Measurements from ENCODE around the gene FGF2. TPM values are rescaled to one million over a fixed set of nuclear protein-coding genes. Genes with fewer than 3 reads are reported as not detected.

Gene FGF2
- total RNA-seq, 1 experiment from 2014 or later = 13.0 TPM

- intact Hi-C loops (cut with micrococcal nuclease; ENCODE audit: unreplicated experiment) = loop anchor here (5.0 to 10.0 kb wide), 2 partner anchors 174 to 319 kb away; no protein-coding TSS in a partner anchor
- no peak overlapping the region for H3K27ac ChIP-seq (ENCODE audit: low read depth, low read length, poor library complexity, severe bottlenecking)
- POLR2A ChIA-PET (ENCODE audit: low non-redundant PET) = no interaction called here
- TSS peak; percentile 51 for BruUV-seq (replicated peaks)
- TF ChIP-seq CTCF (conservative IDR thresholded peaks at IDR 0.05; ENCODE audit: low read depth, low read length) = no peak
- TF ChIP-seq EZH2 (IDR thresholded peaks at IDR 0.05; ENCODE audit: borderline replicate concordance, low read depth, low read length, poor library complexity, severe bottlenecking) = no peak
- DNase-seq (ENCODE audit: low spot score) = no peak
- peaks cover 15% of the 10 kb centered on the region for H3K4me1 ChIP-seq (ENCODE audit: insufficient read depth, low read length, poor library complexity, severe bottlenecking)
- no peaks in the 10 kb centered on the region for H3K9me3 ChIP-seq (ENCODE audit: low read depth, low read length, poor library complexity, severe bottlenecking)
- no peaks in the 10 kb centered on the region for H3K36me3 ChIP-seq (ENCODE audit: insufficient read depth, low read length, poor library complexity, severe bottlenecking)
- no peaks in the 10 kb centered on the region for H3K27me3 ChIP-seq (replicated peaks; ENCODE audit: insufficient read depth, low read depth, low read length, poor library complexity)
- peak overlapping the region; percentile 71 for H3K4me3 ChIP-seq (ENCODE audit: low read depth, low read length, poor library complexity, severe bottlenecking)
- CTCF ChIA-PET = no interaction called here
Measured at GRCh38 chr4:122921300-122921699, 94.7 kb downstream of the FGF2 start.

- no TSS peak for BruUV-seq (replicated peaks)
- TF ChIP-seq EZH2 (IDR thresholded peaks at IDR 0.05; ENCODE audit: borderline replicate concordance, low read depth, low read length, poor library complexity, severe bottlenecking) (no peak), CTCF (conservative IDR thresholded peaks at IDR 0.05; ENCODE audit: low read depth, low read length) (no peak)
- Histone ChIP-seq H3K4me1 (ENCODE audit: insufficient read depth, low read length, poor library complexity, severe bottlenecking) (peaks cover 15% of the 10 kb centered on the region), H3K9me3 (ENCODE audit: low read depth, low read length, poor library complexity, severe bottlenecking) (no peaks in the 10 kb centered on the region), H3K27ac (ENCODE audit: low read depth, low read length, poor library complexity, severe bottlenecking) (peak within 1 kb of the TSS; percentile 75), H3K36me3 (ENCODE audit: insufficient read depth, low read length, poor library complexity, severe bottlenecking) (no peaks in the 10 kb centered on the region), H3K27me3 (replicated peaks; ENCODE audit: insufficient read depth, low read depth, low read length, poor library complexity) (no peaks in the 10 kb centered on the region), H3K4me3 (ENCODE audit: low read depth, low read length, poor library complexity, severe bottlenecking) (peak within 1 kb of the TSS; percentile 71)
- CTCF ChIA-PET = no interaction called here
- POLR2A ChIA-PET (ENCODE audit: low non-redundant PET) = interaction anchor here (0.6 kb wide), 2 partner anchors 11 to 154 kb away, joined by 3 to 5 read pairs; no protein-coding TSS in a partner anchor
- intact Hi-C loops (cut with micrococcal nuclease; ENCODE audit: unreplicated experiment) = loop anchor here (1.0 to 10.0 kb wide), 3 partner anchors 160 to 320 kb away; no protein-coding TSS in a partner anchor
- peak; percentile 69 for DNase-seq (ENCODE audit: low spot score)
Measured at GRCh38 chr4:122921971-122922876, 95.6 kb downstream of the FGF2 start, which contains the start of gene NUDT6. NUDT6 (minus strand) TSS chr4:122922597; CDS start chr4:122922572, 25 bp downstream.

GRCh38 chr4:122922877-122923511 is 96.4 kb downstream of the FGF2 start:
- no TSS peak for BruUV-seq (replicated peaks)

More at GRCh38 chr4:122922877-122923511, 96.4 kb downstream of the FGF2 start:
- CTCF ChIA-PET = no interaction called here
- intact Hi-C loops (cut with micrococcal nuclease; ENCODE audit: unreplicated experiment) = loop anchor here (1.0 to 10.0 kb wide), 4 partner anchors 161 to 321 kb away; no protein-coding TSS in a partner anchor
- peaks cover 15% of the 10 kb centered on the region for H3K4me1 ChIP-seq (ENCODE audit: insufficient read depth, low read length, poor library complexity, severe bottlenecking)
- peak; percentile 96 for DNase-seq (ENCODE audit: low spot score)
- no peaks in the 10 kb centered on the region for H3K9me3 ChIP-seq (ENCODE audit: low read depth, low read length, poor library complexity, severe bottlenecking)
- no peaks in the 10 kb centered on the region for H3K36me3 ChIP-seq (ENCODE audit: insufficient read depth, low read length, poor library complexity, severe bottlenecking)
- peak overlapping the region; percentile 71 for H3K4me3 ChIP-seq (ENCODE audit: low read depth, low read length, poor library complexity, severe bottlenecking)
- H3K27ac ChIP-seq (ENCODE audit: low read depth, low read length, poor library complexity, severe bottlenecking) = peak overlapping the region; percentile 75
- POLR2A ChIA-PET (ENCODE audit: low non-redundant PET) = no interaction called here
- no peak for TF ChIP-seq CTCF (conservative IDR thresholded peaks at IDR 0.05; ENCODE audit: low read depth, low read length)
- H3K27me3 ChIP-seq (replicated peaks; ENCODE audit: insufficient read depth, low read depth, low read length, poor library complexity) = no peaks in the 10 kb centered on the region
